HG03378 (cell line): Measurements from ENCODE around the gene SPEG.

ENCODE experiments used
- ATAC-seq: cut with Tn5 transposase; IDR thresholded peaks from one replicate; pipeline ENCODE4 v1.9.1; 2021; ENCODE audit warnings: mild to moderate bottlenecking, moderate library complexity; ENCODE audit not compliant: unreplicated experiment

The SPEG gene

DNA sequence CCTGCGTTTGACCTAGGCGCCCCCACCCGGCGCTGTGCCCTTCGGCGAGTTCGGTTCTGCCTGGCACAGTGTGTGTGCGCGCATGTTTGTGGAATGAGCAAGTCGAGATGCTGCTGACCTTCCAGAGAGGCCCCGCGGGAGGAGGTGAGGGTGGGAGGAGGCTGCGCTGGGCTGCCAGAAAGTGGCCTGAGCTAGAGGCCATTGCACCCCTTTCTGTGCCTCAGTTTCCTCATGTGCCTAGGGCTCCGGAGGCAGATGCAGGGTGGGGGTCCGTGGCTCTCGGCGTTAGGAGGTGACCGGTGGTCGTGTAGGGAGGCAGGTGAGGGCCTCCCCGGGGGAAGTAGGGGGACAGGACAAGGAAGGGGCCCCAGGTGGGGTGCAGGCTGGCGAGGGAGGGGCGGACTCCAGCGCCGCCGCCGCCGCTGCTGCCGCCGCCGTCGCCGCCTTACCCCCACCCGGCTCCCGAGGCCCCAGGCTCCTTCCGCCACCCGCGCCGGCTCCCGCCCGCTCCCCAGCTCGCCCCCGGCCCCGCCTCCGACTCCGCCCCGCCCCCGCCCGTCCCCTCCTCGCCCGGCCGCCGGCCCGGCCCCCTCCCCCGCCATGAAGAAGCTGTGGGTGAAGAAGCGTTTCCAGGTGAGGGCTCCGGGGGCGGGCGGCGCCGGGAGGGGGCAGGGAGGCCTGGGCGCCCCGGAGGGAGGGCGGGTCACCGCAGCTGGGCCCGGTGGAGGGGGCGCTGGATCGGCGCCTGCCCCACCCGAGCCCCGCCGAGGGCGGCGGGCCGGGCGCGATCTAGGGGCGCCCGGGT is 7.0 kb downstream of the SPEG start:
- ATAC-seq, result no peak

DNA sequence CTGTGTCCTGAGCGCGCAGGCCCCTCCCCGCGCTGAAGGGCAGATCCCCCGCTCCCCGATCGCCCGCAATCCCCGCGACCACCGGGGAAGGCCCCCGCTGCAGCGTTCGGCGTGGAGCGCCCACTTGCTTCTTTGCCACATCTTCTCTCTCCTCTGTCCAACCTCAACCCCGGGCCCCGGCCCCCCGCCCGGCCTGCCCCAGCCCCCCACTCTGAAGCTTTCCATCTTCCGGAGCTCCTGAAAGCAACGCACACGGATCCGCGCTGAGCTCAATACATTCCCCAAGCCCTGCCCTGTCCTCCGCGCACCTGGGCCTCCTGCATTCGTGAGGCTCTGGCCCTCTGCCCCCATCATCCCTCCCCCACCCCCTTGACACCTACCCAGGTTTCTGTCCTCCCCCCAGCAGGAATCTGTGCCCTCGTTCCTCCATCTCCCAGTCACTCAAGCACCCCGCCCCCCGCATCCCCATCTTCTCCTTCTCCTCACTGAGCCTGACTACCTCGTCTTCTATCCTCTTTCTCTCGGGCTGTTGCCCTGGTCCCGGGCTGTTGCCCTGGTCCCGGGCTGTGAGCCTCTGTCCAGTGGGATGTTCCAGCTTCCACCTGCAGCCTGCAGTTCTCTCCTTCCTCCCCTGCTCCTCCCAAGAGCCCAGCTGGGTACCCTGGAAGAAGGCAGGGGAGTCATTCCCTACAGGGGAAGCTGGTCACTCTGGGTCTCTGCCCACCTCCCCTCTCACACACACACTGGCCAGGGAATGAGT is 7.8 kb downstream of the SPEG start:
- ATAC-seq, result no peak

DNA sequence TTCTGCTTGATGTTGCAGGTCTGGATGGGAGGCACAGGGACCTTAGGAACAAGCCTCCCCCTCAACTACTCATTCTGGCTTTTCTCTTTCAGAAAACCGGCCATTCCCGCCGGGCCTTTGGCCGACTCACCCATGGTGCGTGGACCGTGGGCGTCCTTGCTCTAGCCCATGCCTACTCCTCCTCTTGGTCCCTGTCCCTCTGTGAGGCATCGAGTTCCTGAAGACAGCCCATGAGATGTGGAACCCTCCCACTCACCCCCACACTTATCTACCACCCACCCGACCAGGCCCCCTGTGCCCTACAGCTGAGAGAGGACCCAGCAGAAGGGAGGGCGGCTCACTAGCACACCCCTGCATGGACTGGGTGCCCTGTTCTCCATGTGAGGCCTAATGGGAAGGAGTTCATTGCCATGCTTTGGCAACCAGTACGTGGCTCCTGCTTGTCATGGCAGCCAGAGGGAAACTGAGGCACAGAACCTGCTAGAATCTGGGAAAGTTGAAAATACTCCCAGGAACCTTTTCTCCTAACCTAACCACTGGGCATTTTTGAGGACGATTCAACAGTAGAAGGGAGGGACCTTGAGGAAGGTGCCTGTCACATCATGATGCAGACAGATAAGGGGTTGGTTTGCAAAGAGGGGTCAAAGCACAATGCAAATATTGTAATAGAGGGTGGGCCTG is 8.5 kb downstream of the SPEG start:
- no peak for ATAC-seq

DNA sequence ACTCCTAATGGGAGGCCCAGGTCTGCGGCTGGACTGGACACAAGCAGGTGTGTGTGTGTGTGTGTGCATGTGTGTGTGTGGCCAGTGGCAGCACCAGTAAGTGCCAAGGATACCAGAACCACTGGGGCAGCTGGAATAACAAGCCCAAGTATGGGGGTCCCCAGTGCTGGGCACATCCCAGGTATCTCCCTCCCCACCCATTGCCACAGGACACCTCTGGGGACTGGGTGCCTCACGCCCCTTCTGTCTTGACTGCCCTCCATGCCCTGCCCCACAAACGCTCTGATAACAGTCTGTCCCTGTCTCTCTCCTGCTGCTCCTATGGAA is 9.0 kb downstream of the SPEG start:
- ATAC-seq, result no peak

DNA sequence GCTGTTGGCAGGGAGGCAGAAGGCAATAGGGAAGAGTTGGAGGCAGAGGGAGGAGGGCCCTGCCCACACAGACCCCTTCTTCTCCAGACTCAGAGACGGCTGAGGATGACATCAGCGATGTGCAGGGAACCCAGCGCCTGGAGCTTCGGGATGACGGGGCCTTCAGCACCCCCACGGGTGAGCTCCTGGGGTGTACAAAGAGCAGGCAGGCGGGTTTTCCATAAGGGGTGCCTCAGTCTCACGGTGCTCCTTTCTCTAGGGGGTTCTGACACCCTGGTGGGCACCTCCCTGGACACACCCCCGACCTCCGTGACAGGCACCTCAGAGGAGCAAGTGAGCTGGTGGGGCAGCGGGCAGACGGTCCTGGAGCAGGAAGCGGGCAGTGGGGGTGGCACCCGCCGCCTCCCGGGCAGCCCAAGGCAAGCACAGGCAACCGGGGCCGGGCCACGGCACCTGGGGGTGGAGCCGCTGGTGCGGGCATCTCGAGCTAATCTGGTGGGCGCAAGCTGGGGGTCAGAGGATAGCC is 10.0 kb downstream of the SPEG start:
- ATAC-seq, result no peak

DNA sequence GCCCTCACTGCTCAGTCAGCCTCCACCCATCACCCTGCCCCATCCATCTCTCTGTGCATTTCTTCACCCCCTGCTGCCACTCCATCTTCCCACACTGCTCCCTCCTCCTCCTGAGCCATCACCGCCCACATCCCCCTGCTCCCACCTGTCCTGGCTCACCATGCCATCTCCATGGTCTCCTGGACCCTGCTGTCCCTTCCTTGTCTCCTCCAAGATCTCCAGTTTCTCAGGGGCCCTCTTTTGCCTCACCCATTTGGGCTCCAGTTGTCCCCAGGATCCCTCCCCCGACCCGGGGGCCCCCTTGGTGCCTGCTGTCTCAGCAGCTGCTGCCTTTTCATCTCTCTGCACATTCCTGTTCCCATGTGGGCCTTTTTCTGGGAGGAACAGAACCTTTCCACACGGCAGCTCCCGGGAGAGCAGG is 10.6 kb downstream of the SPEG start:
- no peak for ATAC-seq

DNA sequence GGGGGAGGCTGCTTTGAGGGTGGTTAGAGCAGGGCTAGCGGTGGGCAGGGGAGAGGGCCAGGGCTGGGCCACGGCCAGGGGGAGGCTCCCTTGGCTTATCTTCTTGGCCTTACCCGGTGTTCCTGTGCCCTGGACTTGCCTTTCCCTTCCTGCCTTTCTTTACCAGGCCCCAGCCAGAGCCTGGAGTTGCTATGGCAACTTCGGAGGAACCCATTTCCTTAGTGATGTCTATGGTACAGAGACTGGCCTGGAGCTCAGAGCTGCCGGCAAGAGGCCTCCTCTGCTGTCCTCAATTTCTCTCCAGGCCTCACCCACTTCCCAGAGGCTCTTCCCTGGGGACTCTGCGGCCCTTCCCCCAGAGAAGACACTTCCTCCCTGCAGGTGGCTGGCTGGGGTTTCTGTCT is 11.5 kb downstream of the SPEG start:
- ATAC-seq, result no peak

DNA sequence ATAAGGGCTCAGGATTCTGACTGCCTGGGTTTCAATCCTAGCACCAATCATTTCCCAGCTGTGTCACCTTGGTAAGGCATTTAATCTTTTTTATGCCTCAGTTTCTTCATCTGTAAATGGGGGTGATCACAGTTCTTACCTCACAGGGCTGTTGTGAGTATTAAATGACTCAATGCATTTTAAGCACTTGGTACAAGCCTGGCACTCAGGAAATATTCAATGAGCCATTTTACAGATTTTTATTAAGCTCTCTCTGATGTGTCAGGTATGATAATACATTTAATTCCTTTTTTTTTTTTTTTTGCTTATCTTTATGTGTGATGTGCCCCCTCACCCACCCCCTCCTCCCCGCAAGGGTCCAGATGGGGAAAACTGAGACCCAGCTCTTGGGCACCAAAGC is 12.0 kb downstream of the SPEG start:
- ATAC-seq, result no peak

DNA sequence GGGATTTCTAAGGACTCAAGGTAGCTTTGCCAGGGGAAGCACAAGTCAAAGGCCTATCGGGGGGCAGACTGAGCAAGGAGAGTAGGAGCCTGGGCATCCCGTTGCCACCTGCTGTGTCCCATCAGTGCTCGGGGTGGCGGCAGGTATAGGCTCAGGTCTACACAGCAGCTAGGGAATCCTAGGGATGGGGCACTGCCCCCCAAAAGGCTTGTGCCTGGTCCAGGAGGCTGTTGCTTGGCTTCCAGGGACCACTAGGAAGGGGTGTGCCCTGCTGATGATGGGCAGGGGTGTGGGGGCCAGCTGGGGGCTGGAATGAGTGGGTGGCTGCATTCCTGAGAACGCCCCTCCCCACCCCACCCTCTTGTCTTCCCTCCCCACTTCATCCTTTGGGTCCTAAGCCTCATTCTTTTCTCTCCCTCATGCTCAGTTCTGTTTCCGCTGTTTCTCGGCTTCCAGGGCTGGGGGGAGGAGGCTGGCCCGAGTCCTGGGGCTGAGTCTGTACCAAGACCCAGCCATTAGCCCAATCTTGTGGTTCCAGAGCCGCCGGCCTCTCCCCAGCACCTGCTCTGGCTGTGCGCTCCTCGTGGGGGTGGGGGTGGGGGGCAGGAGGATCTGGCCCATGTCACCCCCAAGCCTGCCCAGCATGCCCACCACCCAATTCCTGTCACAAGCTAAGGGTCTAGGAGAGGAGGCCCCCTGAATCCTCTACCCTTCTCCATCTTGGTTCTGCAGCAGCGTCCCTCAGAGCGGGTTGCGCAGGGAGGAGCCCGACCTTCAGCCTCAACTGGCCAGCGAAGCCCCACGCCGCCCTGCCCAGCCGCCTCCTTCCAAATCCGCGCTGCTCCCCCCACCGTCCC is 12.8 kb downstream of the SPEG start:
- ATAC-seq, result no peak

DNA sequence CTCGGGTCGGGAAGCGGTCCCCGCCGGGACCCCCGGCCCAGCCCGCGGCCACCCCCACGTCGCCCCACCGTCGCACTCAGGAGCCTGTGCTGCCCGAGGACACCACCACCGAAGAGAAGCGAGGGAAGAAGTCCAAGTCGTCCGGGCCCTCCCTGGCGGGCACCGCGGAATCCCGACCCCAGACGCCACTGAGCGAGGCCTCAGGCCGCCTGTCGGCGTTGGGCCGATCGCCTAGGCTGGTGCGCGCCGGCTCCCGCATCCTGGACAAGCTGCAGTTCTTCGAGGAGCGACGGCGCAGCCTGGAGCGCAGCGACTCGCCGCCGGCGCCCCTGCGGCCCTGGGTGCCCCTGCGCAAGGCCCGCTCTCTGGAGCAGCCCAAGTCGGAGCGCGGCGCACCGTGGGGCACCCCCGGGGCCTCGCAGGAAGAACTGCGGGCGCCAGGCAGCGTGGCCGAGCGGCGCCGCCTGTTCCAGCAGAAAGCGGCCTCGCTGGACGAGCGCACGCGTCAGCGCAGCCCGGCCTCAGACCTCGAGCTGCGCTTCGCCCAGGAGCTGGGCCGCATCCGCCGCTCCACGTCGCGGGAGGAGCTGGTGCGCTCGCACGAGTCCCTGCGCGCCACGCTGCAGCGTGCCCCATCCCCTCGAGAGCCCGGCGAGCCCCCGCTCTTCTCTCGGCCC is 13.6 kb downstream of the SPEG start:
- no peak for ATAC-seq

DNA sequence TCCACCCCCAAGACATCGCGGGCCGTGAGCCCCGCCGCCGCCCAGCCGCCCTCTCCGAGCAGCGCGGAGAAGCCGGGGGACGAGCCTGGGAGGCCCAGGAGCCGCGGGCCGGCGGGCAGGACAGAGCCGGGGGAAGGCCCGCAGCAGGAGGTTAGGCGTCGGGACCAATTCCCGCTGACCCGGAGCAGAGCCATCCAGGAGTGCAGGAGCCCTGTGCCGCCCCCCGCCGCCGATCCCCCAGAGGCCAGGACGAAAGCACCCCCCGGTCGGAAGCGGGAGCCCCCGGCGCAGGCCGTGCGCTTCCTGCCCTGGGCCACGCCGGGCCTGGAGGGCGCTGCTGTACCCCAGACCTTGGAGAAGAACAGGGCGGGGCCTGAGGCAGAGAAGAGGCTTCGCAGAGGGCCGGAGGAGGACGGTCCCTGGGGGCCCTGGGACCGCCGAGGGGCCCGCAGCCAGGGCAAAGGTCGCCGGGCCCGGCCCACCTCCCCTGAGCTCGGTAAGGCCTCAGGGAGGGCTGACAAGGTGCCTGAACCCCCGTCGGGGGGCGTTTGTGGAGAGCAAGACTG is 14.2 kb downstream of the SPEG start:
- ATAC-seq, result no peak

DNA sequence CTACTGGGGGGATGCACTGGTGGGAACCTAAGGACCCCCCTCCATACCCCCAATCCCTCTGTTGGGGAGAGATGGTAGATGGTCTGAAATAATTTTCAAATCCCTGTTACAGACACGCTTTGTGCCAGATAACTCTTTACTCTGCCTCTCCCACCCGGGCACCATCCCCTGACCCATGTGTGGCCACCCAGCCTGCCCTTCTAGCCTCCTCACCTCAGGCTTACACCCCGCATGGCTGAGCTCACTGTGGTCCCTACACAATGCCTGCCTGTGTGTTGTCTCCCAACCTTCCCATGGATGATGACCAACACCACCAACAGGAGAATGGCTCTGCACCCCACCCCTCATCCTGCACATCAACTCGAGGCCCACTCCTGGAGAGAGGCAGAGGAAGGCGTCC is 15.0 kb downstream of the SPEG start:
- ATAC-seq, result no peak

DNA sequence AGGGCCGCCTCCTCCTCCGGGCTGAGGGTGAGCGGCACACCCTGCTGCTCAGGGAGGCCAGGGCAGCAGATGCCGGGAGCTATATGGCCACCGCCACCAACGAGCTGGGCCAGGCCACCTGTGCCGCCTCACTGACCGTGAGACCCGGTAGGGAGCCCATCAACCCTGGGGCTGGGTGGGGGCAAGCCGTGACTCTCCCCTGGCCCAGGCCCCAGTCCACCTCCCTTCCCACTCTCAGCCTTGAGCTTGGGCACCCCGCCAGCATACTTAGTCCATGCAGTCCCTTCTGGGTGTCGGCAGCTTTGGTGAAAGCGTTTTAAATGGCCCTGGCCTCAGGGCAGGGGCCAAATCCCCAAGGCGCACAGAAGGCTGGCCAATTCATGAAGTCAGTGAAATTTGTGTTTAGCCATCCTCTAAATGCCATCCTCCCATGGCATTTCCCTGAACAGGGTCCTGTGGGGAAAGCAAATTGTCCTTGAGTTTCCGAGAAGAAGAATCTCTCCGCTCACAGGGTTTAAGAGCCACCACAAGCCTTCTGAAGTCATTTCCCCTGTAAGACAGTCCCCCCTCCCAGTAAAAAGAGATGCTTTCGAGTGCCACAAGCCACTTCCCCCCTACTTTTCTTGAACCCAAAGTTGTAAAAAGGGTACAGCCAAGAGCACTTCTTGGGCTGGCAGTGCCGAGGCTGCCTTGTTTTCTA is 17.2 kb downstream of the SPEG start:
- ATAC-seq, result no peak

DNA sequence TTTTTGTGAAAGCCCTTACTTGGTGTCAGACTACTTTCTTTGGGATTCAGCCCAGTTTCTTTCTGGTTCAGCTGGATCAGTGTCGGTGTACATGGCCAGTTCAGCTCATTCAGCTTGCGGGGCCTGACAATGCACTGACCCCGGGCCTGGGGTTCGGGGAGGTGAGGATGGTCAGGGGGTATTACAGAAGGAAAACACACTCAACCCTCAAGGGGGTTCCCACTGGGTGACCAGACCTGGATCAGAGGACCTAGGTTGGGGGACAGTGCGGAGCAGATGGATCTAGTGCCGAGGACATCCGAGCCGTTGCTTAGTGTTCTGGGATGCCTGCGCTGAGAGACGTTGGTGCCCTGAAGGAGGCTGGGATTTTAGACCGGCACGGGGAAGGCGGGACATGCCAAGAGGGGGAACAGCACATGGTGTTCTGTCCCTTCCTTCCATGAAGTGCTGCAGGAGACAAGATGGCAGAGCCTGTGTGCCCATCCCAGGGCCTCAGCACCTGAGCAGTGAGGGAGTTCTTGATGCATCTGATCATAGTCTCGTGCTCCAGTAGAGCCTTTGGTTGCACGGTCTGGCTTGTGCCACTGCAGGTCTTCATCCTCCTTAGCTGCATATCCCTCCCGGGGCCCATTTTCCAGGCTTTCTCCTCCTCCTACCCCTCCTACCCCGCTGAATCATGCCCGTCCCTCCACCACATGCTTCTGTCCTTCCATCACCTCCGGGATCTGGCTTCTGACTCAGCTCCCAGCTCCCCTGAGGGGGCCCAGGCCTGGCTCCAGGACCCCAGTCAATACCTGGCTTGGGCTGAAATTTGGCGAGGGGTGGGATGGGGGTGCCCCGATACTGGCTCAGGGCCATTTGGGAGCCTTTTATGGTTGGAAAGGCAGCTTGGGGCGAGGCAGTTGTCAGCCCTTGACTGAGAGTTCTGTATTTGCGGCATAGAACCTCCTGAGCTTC is 18.0 kb downstream of the SPEG start:
- no peak for ATAC-seq

DNA sequence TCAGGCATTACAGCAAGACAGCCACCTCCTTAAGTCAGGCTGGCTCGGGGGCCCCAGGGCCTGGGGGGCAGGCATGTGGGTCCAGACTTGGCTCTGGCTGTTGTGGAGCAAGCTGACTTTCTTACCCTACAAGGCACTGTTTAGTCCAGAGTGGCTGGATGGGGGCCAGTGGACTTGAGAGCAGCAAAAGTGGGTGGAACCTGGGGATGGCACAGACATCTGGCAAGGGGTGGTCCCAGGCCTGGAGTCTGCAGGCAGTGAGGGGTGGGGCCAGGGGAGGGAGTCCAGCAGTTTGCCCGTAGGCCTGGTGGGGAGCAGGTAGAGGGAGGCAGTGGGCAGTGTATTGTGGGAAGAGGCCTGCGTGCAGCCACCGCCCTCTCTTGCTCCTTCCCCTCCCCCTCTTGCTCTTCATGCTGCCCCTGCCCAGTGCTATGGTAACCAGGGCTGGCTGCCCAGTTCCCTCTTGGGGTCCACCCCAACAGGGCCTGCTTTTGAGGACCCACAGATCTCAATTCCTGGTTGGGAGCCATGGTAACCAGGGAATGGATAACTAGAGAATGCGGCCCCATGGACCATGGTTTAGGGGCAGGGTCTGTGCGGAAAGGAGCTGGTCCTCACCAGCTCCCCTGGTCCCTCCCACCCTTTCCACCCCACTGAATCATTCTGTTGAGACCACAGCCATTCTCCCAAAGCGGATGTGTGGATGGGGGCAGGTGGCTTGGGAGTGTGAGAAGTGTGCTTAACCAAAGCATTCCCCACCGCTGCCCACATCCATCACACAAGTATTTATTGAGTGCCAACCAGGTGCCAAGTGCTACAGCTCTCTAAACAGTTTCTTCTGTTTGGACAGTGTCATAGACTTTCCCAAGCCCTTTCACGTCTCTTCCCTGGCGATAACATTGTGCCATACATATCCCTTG is 19.3 kb downstream of the SPEG start:
- no peak for ATAC-seq

DNA sequence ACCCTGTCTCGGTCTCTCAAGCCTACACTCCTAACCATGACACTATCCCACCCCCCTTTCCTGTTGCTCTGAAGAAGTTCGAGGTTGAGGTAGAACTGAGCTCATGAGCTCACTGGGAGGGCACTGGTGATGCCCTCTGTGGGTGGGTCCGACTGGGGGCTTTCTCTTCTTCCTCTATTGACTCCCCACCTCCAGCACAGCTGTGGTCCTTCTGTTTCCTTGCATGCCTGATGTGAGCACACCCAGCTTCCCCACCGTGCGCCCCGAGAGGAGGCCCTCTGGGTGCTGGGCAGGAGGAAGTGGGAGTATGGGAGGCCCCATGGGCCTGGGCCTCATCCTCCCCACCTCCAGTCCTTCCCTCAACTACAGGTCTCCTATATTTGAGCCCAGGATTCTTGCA is 20.9 kb downstream of the SPEG start:
- ATAC-seq, result no peak

DNA sequence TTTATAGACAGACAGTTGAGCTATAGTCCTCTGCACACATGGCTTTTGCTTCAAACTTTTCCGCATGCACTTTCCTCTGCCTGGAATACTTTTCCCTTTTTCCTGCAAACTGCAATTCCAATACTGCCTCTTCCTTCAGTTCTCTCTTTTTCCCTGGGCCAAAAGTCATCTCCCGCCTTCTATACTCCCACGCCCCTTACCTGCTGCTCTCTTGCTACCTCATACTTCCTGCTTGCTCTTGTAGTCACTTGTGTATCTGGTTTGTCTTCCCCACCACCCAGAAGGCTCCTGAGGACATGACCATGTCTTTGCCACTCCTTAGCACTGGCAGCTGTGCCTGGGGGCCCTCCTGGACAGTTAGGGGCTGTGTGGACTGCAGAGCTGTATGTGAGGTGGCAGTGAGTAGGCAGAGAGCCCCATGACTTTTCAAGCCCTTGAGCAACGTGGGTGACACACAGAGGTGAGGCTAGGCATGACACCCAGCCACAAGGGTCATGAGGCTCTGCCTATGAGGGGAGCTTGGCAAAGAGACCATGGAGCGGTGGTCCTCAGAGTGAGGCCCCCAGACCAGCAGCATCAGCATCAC is 23.2 kb downstream of the SPEG start:
- ATAC-seq, result no peak
